ENCODE results near the gene CEP55.

The CEP55 gene

DNA sequence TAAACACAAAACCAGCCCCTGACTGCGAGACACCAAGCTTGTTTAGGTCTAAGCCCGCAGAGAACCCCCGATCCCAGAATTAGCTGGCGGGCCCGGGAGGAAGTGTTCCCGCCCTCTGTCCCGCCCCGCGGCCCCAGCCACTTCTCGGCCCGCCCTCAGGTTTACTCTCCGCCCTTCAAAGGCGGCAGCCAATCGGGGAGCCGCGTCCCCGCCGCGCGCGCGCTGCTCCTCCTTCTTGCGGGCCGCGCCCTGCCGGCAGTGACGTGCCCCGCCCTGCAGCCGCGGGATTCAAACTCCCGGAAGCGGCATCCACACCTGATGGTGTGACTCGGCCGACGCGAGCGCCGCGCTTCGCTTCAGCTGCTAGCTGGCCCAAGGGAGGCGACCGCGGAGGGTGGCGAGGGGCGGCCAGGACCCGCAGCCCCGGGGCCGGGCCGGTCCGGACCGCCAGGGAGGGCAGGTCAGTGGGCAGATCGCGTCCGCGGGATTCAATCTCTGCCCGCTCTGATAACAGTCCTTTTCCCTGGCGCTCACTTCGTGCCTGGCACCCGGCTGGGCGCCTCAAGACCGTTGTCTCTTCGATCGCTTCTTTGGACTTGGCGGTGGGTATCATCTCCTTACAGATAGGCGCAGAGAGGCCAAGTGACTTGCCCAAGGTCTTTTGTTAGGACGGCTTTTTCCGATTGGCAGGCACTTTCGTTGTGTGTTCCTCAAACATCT lies at the start of gene CEP55:
TSS of gene CEP55 (plus strand) at position 291 of the 720 bp plus-strand sequence. CDS start 3,440 bp downstream, outside the sequence.
- peaks cover 30% of the 10 kb centered on the region for H3K4me1 Mint-ChIP-seq (ENCODE audit: low read depth)
- H3K4me3 Mint-ChIP-seq: peak within 1 kb of the TSS; percentile 90

DNA sequence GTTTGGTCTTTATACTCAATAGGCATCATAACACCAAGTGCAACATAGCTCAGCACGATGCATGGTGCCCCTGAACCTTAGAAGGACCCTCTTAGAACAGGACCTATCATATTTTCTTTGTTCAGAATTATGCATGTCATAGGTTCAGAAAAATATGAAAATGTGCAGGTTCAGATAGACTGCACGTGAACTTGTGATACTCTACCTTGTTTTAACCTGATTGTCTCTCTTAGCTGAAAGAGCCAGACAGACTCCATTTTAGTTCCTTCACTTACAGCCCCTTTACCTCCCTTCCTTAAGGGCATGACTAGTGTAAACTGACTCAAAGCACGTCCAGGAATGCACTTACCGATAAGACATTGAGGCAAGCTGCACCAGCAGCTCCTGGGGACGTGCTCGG lies 49.4 kb upstream of the CEP55 start:
- H3K4me1 Mint-ChIP-seq (ENCODE audit: low read depth): peaks cover 7% of the 10 kb centered on the region
- no peaks in the 10 kb centered on the region for H3K9me3 Mint-ChIP-seq
- H3K36me3 Mint-ChIP-seq (ENCODE audit: low read depth): peaks cover 24% of the 10 kb centered on the region
- no peak overlapping the region for H3K4me3 Mint-ChIP-seq
- no peaks in the 10 kb centered on the region for H3K27me3 Mint-ChIP-seq
- no peak overlapping the region for H3K27ac Mint-ChIP-seq

More for the DNA sequence above, at the start of gene CEP55:
- no peaks in the 10 kb centered on the region for H3K9me3 Mint-ChIP-seq
- peak within 1 kb of the TSS; percentile 86 for H3K27ac Mint-ChIP-seq
- peaks cover 8% of the 10 kb centered on the region for H3K27me3 Mint-ChIP-seq
- H3K36me3 Mint-ChIP-seq (ENCODE audit: low read depth): peaks cover 25% of the 10 kb centered on the region

DNA sequence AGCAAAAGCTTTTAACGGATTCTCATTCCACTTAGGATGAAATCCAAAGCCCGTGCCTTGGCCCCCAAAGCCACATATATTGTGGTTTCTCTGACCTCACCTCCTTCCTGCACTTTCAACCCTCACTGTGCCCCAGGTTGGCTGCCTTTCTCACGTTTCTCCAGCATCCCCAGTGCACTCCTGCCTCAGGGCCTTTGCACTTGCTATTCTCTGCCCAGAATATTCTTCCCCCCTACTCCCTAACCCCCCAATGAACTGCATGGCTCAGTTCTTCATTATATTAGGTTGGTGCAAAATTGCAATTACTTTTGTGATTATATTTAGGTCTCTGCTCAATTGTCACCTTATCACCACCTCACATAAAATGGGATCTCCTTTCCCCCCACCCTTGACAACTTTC lies 48.4 kb upstream of the CEP55 start:
- peaks cover 10% of the 10 kb centered on the region for H3K4me1 Mint-ChIP-seq (ENCODE audit: low read depth)
- H3K9me3 Mint-ChIP-seq: no peaks in the 10 kb centered on the region
- H3K27me3 Mint-ChIP-seq: no peaks in the 10 kb centered on the region
- no peak overlapping the region for H3K27ac Mint-ChIP-seq
- no peak overlapping the region for H3K4me3 Mint-ChIP-seq
- peaks cover 29% of the 10 kb centered on the region for H3K36me3 Mint-ChIP-seq (ENCODE audit: low read depth)

DNA sequence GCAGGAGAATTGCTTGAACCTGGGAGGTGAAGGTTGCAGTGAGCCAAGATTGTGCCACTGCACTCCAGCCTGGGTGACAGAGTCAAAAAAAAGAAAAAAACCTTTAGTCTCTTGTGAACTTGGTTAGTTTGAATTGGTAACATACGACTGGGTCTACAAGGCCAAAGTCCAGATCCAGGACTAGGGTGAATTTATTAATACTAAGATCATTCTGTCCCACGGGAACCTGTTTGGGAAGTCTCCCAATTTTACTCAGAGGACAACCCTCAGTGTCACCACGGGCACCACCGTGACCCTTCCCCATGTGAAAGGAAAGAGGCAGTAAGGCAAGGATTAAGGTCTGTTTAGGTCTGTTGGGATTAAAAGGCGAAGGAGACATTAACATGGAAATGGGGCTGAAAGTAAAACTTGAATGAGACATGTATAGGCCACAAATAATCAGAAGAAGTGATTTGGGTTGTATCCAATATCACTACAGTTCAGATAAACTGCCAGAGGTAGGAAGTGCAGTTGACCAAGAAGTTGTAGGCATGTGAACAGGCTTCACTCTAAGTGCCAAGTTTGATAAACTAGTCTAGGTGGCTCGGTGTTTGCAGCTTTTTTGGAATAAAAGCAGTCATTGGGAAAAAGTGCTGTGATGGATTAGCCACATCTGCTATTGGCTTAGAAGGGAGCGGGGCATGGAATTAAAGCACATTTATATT lies 45.0 kb upstream of the CEP55 start:
- H3K4me3 Mint-ChIP-seq: no peak overlapping the region
- peaks cover 2% of the 10 kb centered on the region for H3K27me3 Mint-ChIP-seq
- H3K36me3 Mint-ChIP-seq (ENCODE audit: low read depth): peaks cover 31% of the 10 kb centered on the region
- peaks cover 10% of the 10 kb centered on the region for H3K4me1 Mint-ChIP-seq (ENCODE audit: low read depth)
- no peaks in the 10 kb centered on the region for H3K9me3 Mint-ChIP-seq
- no peak overlapping the region for H3K27ac Mint-ChIP-seq

DNA sequence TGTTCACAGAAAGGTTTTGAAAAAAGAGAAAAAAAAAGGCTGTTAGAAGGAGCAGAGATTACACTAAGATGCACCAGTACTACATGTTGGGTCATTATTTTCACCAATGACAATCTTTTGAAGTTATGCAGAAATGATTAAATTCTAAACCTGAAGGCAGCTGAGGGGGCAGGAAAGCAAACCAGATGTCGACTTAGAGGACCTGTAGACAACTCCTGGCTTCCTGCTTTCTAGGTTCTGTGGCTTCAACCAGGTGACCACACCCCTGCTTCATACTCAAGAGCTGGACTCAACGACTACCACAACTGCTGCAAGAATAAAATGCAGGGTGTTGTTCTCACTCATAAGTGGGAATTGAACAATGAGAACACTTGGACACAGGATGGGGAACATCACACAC lies 44.3 kb upstream of the CEP55 start:
- Mint-ChIP-seq H3K36me3 (ENCODE audit: low read depth) (peaks cover 34% of the 10 kb centered on the region), H3K9me3 (no peaks in the 10 kb centered on the region), H3K27me3 (peaks cover 5% of the 10 kb centered on the region), H3K4me3 (no peak overlapping the region), H3K4me1 (ENCODE audit: low read depth) (peaks cover 10% of the 10 kb centered on the region), H3K27ac (no peak overlapping the region)

DNA sequence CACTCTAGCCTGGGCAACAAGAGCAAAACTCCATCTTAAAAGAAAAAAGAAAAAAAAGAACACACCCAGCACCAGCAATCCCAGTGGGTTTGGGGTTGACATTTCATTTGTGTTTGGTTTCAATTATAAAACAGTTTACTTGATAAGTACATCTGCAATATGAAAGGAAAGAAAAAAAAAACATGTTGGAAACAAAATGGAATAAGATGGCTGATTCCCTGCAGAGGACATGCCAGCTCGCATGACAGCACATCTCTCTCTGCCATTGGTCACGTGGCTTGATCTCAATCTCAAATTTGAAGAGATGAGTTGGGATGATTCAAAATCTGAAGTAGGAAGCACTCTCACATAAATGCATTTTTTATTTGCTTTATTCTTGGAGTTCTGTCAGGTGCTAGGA lies 42.3 kb upstream of the CEP55 start:
- Mint-ChIP-seq H3K4me3 (no peak overlapping the region), H3K9me3 (no peaks in the 10 kb centered on the region), H3K27me3 (peaks cover 5% of the 10 kb centered on the region), H3K4me1 (ENCODE audit: low read depth) (peaks cover 16% of the 10 kb centered on the region), H3K36me3 (ENCODE audit: low read depth) (peaks cover 27% of the 10 kb centered on the region), H3K27ac (no peak overlapping the region)

DNA sequence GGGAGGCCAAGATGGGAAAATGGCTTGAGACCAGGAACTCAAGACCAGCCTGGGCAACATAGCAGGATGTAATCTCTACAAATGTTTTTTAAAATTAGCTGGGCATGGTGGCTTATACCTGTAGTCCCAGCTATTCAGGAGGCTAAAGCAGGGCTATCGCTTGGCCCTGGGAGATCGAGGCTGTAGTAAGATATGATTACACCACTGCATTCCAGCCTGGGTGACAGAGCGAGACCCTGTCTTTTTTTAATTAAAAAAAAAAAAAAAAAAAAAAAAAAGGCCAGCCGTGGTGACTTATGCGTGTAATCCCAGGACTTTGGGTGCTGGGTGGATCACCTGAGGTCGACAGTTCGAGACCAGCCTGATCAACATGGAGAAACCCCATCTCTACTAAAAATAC lies 41.7 kb upstream of the CEP55 start:
- H3K27me3 Mint-ChIP-seq: peaks cover 5% of the 10 kb centered on the region
- H3K9me3 Mint-ChIP-seq: no peaks in the 10 kb centered on the region
- H3K27ac Mint-ChIP-seq: no peak overlapping the region
- H3K4me3 Mint-ChIP-seq: no peak overlapping the region
- peaks cover 19% of the 10 kb centered on the region for H3K4me1 Mint-ChIP-seq (ENCODE audit: low read depth)
- peaks cover 25% of the 10 kb centered on the region for H3K36me3 Mint-ChIP-seq (ENCODE audit: low read depth)

DNA sequence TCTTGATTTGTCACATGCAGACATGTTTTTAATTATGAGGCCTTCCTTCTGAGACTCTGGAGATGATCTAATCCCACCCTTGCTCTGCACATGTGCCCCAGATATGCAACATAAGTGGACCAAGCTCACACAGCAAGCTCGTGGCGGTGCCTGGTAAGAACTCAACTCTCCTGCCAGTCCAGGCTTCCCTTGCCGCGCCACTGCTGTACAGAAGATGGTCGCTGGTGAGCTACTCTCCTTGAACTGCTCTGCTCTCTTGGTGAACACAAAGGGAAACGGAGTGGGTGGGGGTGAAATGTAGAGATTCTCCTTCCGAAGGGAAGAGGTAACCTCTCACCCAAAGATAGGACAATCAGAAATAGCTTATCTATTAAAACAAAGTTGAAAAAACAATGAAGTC lies 39.9 kb upstream of the CEP55 start:
- peaks cover 31% of the 10 kb centered on the region for H3K36me3 Mint-ChIP-seq (ENCODE audit: low read depth)
- H3K27me3 Mint-ChIP-seq: peaks cover 5% of the 10 kb centered on the region
- H3K4me1 Mint-ChIP-seq (ENCODE audit: low read depth): peaks cover 22% of the 10 kb centered on the region
- no peak overlapping the region for H3K4me3 Mint-ChIP-seq
- no peaks in the 10 kb centered on the region for H3K9me3 Mint-ChIP-seq
- no peak overlapping the region for H3K27ac Mint-ChIP-seq

DNA sequence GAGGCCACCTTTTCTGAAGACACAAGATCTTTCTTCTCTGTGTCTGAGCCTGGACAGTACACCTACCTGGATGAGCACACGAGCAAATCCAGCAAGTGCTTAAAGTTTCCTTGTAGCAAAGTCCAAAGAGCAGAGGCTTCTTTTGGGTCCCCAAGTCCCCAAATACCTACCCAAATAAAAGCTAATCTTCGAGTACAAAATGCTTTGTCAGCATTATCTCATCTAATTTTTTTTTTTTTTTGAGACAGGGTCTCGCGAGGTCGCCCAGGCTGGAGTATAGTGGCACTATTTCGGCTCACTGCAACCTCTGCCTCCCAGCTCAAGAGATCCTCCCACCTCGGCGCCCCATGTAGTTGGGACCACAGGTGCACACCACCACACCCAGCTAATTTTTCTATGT lies 38.9 kb upstream of the CEP55 start:
- H3K27me3 Mint-ChIP-seq: peaks cover 5% of the 10 kb centered on the region
- H3K4me3 Mint-ChIP-seq: no peak overlapping the region
- no peak overlapping the region for H3K27ac Mint-ChIP-seq
- no peaks in the 10 kb centered on the region for H3K9me3 Mint-ChIP-seq
- H3K4me1 Mint-ChIP-seq (ENCODE audit: low read depth): peaks cover 20% of the 10 kb centered on the region
- peaks cover 24% of the 10 kb centered on the region for H3K36me3 Mint-ChIP-seq (ENCODE audit: low read depth)

DNA sequence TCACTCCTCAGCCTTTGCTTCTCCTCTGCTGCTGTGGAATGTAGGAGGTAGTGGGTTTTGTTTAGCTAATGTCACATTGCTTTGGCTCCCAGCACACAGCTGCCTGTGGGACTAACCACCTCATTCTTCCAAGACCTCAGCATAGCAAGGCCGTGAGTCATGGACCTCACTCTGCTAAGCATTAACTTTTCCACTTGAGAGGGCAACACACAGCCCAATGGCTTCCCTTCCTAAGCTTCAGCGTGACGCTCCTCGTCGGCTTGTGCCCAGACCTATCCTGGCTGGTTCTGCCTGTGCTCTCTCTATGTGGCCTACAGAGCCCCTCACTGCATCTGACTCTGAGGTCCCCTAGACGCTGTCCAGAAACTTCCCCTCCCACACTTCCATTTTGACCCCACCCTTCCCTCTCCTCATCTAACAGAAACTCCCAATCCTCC lies 37.6 kb upstream of the CEP55 start:
- H3K27ac Mint-ChIP-seq: peak overlapping the region; percentile 36
- peaks cover 20% of the 10 kb centered on the region for H3K36me3 Mint-ChIP-seq (ENCODE audit: low read depth)
- no peaks in the 10 kb centered on the region for H3K9me3 Mint-ChIP-seq
- H3K4me3 Mint-ChIP-seq: no peak overlapping the region
- peaks cover 5% of the 10 kb centered on the region for H3K27me3 Mint-ChIP-seq
- H3K4me1 Mint-ChIP-seq (ENCODE audit: low read depth): peaks cover 28% of the 10 kb centered on the region

DNA sequence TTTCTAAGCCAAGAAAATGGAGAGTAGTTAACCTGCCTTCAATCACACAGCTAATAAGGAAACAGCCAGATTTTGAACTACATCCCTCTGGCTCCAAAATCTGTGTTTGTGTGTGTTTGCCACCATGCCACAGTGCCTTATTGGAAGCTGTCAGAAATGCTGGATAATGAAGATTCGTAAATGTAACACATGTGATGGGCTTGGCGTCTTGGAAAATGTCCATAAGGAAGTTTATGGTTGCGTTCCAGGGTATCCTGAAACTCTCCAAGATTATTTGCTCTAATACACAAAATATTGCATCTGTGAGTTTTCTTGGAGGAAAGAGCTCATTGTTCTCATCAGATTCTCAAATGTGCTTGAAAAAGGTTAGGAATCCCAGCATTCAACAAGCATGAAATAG lies 36.9 kb upstream of the CEP55 start:
- no peaks in the 10 kb centered on the region for H3K9me3 Mint-ChIP-seq
- H3K36me3 Mint-ChIP-seq (ENCODE audit: low read depth): peaks cover 20% of the 10 kb centered on the region

DNA sequence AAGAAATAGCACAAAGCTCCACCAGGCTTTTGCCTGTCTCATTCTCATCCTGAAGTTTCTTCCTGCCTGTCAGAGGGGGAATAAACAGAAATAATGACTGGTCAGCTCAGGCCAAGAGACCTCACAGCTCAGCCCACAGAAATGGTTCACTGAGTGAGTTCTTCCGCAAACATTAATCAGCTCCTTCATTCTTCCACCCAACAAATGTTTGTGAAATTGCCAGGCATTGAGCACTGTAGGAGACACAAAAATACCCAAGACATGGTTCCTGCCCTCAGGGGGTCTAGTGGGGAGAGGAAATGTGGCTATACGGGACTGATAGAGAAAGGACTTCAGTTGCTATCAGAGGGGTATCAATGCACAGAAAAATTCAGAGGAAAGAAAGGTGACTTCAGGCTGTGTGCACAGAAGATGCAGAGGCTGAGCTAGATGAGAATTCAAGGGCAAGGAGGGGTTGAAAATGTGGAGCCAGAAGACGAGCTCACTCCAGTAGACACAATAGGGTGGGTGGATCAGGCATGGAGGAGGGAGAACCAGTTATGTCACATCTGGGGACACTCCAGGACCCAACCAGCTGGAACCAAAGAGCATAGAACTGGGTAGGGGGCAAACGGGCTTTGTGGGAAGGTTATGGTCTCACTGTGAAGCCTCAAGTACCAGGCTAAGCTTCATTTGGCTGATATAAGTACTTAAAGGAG lies 35.2 kb upstream of the CEP55 start:
- H3K4me3 Mint-ChIP-seq: no peak overlapping the region
- peaks cover 15% of the 10 kb centered on the region for H3K36me3 Mint-ChIP-seq (ENCODE audit: low read depth)
- H3K27me3 Mint-ChIP-seq: peaks cover 5% of the 10 kb centered on the region
- no peaks in the 10 kb centered on the region for H3K9me3 Mint-ChIP-seq
- peak overlapping the region; percentile 57 for H3K27ac Mint-ChIP-seq
- H3K4me1 Mint-ChIP-seq (ENCODE audit: low read depth): peaks cover 33% of the 10 kb centered on the region

More for the DNA sequence above, 36.9 kb upstream of the CEP55 start:
- Mint-ChIP-seq H3K27ac (no peak overlapping the region), H3K4me3 (no peak overlapping the region), H3K27me3 (peaks cover 5% of the 10 kb centered on the region), H3K4me1 (ENCODE audit: low read depth) (peaks cover 33% of the 10 kb centered on the region)

DNA sequence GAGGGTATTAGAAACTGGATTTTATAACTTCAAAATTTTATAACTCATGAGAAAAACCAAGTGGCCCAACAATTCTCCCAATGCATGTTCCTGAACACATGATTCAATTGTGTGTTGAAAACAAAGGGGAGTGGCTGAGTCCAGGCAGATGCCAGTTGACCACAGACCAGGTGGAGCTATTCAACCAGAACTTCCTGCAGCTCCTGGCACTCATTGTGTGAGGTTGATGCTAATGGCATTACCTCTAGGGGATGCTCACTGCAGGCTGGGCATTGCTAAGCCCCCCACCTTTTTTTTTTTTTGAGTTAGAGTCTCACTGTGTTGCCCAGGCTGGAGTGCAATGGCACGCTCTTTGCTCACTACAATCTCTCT lies 34.6 kb upstream of the CEP55 start:
- peaks cover 33% of the 10 kb centered on the region for H3K4me1 Mint-ChIP-seq (ENCODE audit: low read depth)
- peaks cover 10% of the 10 kb centered on the region for H3K36me3 Mint-ChIP-seq (ENCODE audit: low read depth)
- no peak overlapping the region for H3K27ac Mint-ChIP-seq
- H3K27me3 Mint-ChIP-seq: no peaks in the 10 kb centered on the region
- H3K9me3 Mint-ChIP-seq: no peaks in the 10 kb centered on the region
- no peak overlapping the region for H3K4me3 Mint-ChIP-seq

DNA sequence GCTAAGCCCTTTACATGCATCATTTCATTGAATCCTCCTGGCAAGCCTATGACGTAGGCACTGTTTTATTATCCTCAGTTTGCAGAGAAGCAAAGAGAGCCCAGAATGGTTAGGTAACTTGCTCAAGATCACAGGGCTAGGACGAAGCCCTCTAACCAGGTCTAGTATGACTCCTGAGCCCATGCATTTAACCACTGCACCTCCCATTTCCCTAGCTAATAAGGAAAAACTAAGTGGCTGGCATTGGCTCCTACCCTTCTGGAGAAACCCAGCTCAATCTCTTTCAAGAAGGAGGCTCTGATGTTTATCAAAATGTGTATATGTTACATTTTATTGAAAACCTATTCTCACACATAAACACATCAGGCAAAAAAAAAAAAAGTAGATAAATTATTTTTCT lies 34.0 kb upstream of the CEP55 start:
- H3K36me3 Mint-ChIP-seq (ENCODE audit: low read depth): peaks cover 10% of the 10 kb centered on the region
- no peak overlapping the region for H3K27ac Mint-ChIP-seq

DNA sequence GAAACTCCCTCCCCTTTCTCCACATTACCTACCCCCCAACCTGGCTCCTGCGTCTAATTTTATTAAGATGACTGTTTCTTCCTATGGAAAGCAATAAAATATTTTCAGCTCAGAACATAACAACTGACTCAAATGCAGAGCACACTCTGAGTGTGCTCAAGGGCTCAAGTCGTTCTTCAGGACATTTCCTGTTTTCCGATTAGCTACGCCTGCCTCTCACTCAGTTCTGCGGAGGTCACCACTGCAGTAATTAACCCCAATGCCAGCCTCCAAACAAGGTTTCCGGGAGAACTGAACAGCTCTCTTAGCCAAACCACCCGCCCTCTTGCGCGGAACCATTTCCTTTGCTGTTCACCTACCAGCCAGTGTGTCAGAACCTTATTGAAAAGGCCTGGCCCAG lies 33.5 kb upstream of the CEP55 start:
- no peak overlapping the region for H3K4me3 Mint-ChIP-seq
- H3K36me3 Mint-ChIP-seq (ENCODE audit: low read depth): peaks cover 10% of the 10 kb centered on the region
- peaks cover 33% of the 10 kb centered on the region for H3K4me1 Mint-ChIP-seq (ENCODE audit: low read depth)
- peak overlapping the region; percentile 32 for H3K27ac Mint-ChIP-seq
- no peaks in the 10 kb centered on the region for H3K9me3 Mint-ChIP-seq
- H3K27me3 Mint-ChIP-seq: no peaks in the 10 kb centered on the region

More for the DNA sequence above, 34.0 kb upstream of the CEP55 start:
- peaks cover 33% of the 10 kb centered on the region for H3K4me1 Mint-ChIP-seq (ENCODE audit: low read depth)
- H3K4me3 Mint-ChIP-seq: no peak overlapping the region
- H3K9me3 Mint-ChIP-seq: no peaks in the 10 kb centered on the region
- H3K27me3 Mint-ChIP-seq: no peaks in the 10 kb centered on the region
